ENCODE data around the gene OR6J1.

GRCh38 chr14:22626590-22626989 is 17.6 kb downstream of the OR6J1 start:
- TF ChIP-seq CTCF (IDR thresholded peaks at IDR 0.05) (no peak), POLR2A (IDR thresholded peaks at IDR 0.05) (no peak)

Measured in thyroid gland (tissue), 4 donors.